ENCODE results near the gene OSBPL1A.

OSBPL1A gene

DNA sequence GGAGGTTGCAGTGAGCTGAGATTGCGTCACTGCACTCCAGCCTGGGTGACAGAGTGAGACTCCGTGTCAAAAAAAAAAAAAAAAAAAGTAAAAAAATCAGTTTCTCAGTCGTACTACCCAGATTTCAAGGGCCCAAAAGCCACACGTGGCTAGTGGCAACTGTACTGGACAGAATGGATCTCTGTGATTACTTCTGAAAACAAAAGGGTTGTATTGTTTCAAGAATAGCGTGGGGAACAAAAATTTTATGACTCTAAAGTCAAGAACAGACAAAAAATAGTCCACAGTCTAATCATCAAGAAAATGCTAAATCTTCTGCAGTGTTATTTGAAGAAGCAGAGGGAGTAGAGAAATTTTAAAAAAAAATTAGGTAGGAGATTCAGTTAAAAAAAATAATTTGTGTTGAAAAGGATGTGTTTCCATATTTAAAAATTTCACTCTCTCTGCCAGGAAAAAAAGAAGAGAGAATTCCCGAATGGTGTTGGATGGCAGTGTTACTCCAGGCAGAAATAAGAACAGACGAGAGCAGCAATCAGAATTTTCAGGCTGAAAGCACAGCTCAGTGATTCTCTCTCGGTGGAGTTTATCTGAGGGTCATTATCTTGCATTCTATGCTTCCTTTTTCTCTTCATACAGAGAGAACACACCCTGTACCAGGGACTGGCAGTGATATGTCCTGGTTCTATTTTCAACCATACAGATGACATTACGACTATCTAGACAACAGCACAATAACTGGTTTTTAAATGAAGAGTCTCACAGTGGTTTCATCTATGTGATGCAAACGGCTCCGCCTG is 196.9 kb downstream of the OSBPL1A start:
- no peak overlapping the region for H3K4me3 ChIP-seq
- no peak overlapping the region for H3K27ac ChIP-seq

DNA sequence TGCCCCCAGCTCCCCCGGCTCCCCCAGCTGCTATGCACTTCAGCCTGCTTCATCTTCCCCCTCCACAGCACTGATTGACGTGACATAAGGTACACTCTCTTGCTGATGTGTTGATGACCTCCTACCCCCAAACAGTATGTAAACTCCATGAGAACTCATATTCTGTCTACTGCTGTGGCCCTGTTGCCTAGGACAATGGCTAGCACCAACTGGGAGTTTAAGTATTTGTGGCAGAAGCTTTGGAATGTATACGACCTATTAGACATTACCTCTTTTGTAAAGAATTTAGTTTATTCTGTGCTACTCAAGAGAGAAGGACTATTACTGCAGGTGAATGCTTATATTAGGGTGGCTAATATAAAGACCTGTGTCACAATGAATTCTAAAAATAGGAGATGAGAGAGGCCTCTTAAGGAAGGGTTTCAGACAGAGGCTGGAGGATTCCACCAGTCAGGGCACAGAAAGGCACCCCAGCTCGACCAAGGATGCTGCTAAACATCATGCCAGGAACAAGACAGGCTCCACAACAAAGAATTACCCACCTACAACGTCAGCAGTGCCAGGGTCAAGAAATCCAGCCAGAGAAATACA is 198.2 kb downstream of the OSBPL1A start:
- no peak overlapping the region for H3K27ac ChIP-seq
- H3K4me3 ChIP-seq: no peak overlapping the region

DNA sequence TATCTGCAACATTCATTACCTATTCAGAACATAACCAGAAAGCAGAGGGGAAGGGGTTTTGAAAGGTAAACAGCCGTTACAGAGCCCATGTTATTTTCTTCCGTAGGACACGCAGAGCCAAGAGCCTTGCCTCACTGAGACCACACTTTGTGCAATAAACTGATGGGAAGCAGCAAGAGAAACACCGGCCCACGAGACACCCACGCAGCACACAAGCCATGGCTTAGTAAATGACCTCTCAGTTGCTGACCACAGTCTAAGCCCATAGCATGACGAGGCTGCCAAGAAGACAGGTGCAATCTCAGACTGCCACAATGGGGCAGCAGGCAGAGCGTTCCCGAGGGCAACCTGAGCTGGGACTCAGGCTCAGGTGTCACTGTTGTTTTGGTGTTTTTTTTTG is 199.2 kb downstream of the OSBPL1A start:
- no peak overlapping the region for H3K27ac ChIP-seq

DNA sequence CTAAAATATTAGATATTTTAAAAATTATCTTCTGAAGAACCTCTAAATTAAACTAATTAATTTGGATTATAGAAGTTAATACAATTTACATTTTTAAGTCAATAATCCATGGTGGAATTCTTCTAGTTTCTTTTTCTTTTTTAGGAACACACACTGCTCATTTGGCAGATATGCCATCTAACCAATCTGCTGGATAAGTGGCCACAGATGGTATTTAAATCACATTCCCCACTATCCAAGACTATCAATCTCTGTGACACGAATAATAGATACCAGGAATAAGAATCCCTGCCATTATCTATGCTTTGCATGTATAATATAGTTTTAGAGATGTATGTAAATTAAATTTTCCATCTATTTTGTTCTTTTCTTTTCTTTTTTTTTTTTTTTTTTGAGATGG is 200.2 kb downstream of the OSBPL1A start:
- H3K27ac ChIP-seq: no peak overlapping the region
- no peak overlapping the region for H3K4me3 ChIP-seq

More for the DNA sequence above, 199.2 kb downstream of the OSBPL1A start:
- no peak overlapping the region for H3K4me3 ChIP-seq

DNA sequence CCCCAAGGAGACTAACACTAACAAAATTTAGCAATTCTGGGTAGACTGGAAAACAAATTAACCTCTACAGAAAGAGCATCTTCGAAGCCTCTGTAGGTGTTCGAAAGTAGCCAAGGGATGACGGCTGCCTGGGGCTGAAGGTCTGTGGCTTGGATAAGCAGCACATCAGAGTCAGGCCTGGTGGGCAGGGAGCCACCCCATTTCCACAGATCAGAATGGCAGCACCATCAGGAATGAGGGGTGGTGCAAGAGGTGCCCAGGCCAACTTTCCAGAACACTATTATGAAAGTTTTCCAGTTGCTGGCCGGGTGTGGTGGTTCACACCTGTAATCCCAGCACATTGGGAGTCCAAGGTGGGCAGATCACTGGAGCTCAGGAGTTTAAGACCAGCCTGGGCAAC is 200.9 kb downstream of the OSBPL1A start:
- Histone ChIP-seq H3K4me3 (no peak overlapping the region), H3K27ac (no peak overlapping the region)

DNA sequence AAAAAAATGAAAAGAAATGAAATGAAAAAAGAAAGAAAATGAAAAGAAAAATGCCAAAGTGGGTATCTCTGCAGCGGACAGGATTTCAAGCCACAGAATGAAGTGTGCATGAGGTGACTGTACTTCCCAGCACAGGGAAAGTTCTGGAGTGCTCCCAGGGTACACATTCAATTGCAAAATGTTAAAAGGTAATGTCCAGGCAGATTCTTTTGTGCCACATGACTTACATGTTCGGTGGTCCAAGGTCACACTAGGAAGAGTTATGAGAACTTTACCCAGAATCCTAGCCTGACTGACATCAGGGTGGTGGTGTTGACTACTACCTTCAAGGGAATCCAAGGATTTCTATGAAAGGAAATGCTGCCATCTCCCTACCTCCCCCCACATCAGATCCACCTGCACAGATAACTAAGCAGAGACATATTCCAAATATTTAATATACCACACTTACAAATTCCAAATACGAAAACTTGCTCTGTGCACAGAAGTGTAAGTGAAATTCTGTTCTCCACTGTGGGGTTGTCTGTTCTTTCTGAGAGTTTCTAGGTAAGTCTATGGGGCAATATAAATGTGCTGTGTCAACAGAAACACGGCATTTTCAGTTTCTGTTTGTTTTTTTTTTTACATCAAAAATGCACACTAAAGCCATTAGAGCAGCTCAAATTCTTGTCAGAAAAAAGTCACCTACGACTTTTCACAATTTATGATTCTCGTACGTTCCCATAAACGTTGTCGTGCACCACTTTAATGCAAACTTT is 202.1 kb downstream of the OSBPL1A start:
- Histone ChIP-seq H3K27ac (no peak overlapping the region), H3K4me3 (no peak overlapping the region)

DNA sequence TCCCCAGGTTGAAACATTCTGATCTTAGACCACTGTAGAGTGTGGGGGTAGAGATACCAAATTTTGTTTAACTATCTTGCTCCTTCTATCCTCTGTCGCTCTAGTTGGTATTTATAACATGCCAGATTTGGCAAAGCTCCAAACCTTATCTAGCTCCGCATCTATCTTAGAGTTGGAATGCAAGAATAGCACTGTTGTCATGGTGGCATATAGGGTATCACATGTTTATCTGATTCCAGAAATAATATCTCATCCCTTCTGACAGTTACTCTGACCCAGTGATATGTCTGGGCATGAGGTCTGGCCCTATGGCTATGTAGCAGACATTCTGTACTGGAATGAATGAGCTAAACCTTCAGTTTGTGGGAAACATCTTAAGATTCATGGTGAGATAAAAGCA is 207.0 kb downstream of the OSBPL1A start:
- H3K4me3 ChIP-seq: no peak overlapping the region
- no peak overlapping the region for H3K27ac ChIP-seq

DNA sequence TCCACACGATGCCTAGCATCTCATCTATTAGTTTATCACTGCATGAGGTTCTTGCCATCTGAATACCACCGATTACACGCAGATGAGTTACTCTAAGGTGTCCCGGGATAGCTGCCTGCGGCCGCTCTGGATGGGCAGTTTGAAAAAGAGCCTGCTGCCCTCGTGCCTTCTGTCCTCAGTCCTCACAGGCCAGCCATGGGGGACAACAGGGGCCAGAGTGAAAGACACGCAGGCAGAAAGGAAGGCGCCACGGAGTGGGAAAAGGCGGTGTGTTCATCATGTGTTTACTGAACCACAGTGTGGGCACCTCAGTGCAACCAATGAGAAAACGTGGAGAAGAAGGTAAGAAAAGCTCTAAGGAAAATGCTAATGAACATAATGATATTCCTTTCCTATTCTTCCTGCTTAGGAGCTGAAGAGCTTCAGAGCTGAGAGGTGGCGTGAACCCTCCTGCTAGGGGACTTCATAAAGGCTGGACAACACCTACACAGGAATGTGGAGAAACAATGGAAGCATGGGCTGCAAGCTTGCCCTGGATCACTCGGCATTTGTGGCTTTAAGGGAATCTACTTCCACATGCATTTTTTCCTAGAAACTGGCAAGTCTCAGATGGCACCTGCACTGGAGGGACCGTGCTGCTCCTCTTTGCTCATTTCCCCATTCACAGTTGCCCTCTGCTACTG is 207.8 kb downstream of the OSBPL1A start:
- Histone ChIP-seq H3K27ac (no peak overlapping the region), H3K4me3 (no peak overlapping the region)

DNA sequence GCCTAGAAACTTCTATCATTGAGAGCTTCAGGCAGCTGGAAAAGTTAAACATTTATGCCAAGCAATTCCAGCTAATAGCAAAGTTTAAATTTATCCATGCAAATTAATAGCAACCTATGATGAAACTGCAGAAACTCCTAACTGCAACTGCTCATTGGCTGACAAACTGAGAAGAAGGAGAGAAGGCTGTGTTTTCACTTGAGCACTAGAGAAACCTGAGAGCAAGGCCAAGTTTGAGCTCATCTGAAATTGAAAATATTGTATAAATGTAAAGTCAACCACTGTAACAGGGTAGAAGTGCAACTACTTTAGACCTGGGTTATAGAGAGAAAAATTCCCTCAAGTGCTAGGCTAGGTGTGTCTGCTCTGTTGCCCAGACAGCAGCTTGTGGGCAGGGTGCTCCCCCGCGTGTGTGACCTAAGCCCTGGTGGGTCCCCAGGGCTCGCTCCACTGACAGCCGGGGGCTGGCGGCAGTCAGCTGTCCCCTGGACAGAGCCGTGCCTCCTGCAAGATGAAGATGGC is 208.6 kb downstream of the OSBPL1A start:
- Histone ChIP-seq H3K27ac (no peak overlapping the region), H3K4me3 (no peak overlapping the region)

DNA sequence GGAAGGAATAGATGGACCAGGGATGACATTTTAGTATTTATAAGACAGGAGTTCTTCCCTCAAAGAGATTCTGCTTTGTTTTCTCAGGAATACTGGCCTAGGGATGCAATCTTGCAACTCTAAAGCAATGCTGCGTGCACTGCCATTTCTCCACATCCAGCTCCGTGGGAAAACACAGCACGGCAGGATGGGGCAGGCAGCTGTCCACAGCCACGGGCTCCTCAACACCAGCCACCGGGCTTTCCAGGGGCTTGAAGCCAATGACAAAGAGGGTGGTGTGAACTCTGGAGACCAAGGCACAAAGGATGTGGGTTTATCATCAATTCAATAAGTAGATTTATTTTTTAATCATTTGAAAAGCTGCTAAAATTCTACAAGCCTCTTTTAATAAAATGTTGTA is 209.5 kb downstream of the OSBPL1A start:
- H3K4me3 ChIP-seq: no peak overlapping the region
- H3K27ac ChIP-seq: no peak overlapping the region

DNA sequence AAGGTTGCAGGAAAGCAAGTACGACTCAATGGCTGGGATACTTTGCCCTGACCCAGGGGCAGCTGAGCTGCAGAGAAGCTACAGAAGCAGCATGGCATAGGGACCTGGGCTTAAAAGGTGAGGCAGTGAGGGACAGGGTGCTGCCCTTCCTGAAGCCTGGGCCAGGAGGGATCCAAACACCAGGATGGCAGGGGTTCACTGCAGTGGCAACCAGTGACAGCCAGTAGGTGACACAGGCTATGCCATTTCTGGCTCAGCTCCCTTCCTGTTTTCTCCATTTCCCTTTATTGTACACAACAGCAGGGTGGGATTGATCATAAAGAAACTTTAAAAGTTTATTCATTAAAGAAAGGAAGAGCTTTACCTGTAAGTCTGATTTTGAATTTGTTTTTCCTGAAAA is 209.9 kb downstream of the OSBPL1A start:
- H3K4me3 ChIP-seq: no peak overlapping the region
- H3K27ac ChIP-seq: no peak overlapping the region

DNA sequence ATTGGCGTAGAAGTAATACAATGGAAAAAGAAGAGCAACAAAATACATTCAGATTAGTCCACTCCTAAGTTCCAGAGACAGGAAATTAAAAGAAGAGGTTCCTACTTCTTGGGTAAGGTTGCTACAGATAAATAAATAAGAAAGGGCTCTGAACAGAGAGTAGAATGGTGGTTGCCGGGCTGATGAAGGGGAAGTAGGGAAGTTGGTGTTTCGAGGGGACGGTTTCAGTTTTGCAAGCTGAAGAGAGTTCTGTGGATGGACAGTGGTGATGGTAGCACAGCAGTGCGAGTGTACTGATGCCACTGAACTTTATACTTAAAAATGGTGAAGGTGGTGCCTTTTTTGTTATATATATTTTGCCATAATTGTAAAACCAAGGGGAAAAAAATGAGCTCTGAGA is 210.6 kb downstream of the OSBPL1A start:
- H3K27ac ChIP-seq: no peak overlapping the region
- H3K4me3 ChIP-seq: no peak overlapping the region

DNA sequence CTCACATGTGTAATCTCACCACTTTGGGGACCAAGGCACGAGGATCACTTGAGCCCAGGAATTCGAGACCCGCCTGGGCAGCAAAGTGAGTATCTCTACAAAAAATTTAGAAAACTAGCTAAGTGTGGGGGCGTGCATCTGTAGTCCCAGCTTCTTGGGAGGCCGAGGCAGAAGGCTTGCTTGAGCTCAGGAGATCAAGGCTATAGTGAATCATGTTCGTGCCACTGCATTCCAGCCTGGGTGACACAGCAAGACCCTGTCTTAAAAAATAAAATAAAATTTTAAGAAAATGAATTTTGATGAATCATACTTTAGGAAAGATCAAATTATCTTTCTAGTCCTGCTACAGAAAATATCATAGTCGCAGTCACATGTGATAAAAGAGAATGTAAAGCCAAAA is 211.8 kb downstream of the OSBPL1A start:
- H3K4me3 ChIP-seq: no peak overlapping the region
- no peak overlapping the region for H3K27ac ChIP-seq

DNA sequence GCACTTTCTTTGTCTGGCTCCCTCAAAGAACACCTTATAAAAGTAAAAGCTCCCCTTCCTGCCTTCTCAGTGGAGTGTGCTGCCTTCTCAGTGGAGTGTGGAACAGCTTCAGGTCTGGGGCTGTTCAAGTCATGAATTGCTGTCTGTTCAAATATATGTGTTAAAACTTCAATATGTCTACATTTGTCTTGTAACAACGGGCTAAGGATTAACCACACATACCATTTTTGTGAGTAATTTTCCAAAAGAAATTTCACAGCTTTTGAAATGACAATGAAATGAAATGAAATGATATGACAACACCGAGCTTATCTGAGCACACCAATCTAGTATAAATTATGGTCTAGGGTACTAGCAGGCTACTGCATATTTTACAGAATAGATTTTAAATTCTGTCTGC is 215.8 kb downstream of the OSBPL1A start:
- no peak overlapping the region for H3K27ac ChIP-seq
- no peak overlapping the region for H3K4me3 ChIP-seq

DNA sequence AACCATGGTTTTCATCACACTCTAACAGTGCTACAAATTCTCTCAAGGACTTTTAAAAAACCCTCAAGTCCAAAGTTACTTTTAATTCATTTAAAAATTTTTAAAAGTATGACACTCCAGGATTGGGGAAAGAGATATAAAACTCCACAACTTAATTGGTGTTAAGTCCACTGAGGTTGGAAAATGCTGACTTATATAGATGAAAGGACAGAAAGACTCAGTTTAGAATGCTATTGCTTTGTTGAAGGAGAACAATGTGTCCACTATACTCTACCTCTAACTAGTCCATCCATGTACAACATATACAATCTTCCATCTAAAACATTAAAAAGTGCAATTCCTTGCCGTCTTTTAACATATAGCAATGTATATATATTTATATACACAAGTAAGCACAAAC is 217.6 kb downstream of the OSBPL1A start:
- H3K4me3 ChIP-seq: no peak overlapping the region
- H3K27ac ChIP-seq: no peak overlapping the region

DNA sequence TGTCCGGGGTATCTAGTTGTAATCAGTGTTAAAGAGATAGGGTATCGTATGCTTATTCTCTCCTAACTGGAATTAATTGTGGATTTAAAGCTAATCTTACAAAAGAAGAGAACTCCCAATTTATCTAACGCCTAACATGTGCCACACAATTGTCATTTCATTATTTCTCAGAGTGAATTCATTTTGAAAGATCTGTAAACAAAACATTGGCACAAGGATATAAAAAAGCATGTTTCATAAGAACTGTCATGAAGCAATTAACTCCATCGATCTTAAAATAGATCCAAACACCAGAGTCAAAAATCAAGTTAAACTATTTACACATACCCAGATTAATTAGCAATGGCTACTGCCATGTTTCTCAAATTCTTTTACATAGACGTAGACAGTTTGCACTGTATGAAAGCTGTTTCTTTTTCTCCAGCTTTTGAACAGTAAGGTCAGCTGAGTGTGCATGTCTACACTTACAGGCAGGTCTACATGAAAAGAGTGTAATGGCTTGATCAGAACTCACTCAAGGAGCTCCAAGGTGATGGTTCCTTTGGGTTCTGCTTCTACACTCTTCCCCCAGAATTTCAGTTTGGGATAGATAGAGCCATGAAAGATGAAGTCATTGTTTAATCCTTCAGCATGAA is 220.0 kb downstream of the OSBPL1A start:
- Histone ChIP-seq H3K4me3 (no peak overlapping the region), H3K27ac (no peak overlapping the region)

DNA sequence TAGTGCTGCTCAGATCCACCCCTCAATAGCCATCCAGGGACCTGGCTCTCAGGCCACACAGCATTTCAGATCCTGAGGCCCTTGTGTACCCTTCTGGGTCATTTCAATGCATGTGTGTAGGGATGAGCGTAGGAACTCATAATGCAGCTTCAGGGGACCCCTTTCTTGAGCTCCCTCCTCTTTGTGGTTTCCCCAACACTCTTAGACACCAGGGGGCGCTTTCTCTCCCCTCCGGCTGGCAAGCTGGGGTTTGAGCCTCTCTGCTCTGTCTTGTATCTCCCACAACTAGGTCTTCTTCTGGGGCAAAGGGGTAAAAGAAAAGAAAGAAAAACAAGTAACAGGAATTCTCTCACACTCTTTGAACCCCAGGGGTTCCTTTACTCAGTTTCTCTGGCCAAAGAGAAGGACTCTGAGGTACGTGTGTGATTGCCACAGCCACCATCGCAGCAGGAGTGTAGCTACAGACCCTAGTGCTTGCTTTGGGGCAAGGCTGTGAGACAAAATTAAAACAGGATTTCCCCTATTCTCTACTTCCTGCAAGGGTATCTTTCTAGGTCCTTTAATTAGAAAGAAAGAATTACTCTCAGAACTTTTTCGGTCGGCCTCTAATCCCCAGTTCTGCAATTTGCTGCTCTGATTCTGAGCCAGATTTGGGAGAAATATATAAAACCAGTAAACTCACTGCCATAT is 220.8 kb downstream of the OSBPL1A start:
- Histone ChIP-seq H3K27ac (no peak overlapping the region), H3K4me3 (no peak overlapping the region)

DNA sequence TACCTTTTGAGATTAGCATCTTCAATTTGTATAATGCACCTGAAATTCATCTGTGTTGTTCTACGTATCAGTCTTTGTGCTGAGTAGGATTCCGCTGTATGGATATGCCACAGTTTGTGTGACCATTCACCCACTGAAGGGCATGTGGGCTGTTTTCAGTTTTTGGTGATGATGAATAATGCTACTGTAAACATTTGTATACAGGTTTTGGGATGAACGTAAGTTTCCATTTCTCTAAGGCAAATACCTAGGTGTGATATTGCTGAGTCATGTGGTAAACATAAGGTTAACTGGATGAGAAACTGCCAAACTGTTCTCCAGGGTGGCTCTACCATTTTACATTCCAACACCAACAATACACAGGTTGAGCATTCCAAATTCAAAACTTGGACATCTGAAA is 223.6 kb downstream of the OSBPL1A start:
- H3K27ac ChIP-seq: no peak overlapping the region
- no peak overlapping the region for H3K4me3 ChIP-seq

DNA sequence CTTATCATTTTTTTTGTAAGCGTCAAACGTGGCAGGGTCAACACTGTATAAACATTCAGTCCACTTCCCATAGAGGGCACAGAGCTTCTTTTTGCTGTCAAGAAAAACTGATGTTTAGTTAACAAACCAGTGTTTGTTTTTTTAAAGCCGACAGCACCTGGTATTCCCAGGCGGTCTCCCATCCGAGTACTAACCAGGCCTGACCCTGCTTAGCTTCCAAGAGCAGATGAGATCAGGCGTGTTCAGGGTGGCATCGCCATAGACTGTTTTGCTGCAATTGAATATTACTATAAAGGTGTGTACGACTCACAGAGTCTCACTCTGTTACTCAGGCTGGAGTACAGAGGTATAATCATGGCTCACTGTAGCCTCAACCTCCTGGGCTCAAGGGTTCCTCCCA is 227.3 kb downstream of the OSBPL1A start:
- Histone ChIP-seq H3K4me3 (no peak overlapping the region), H3K27ac (no peak overlapping the region)

Measured in skin epidermis (tissue), 12 donors.